Adipocyte (in vitro differentiated cells): ENCODE results near the gene THEM4.

Source experiments
- DNase-seq: peaks from one replicate; pipeline ENCODE4 v3.0.0-alpha.2; 2015; ENCODE audit warnings: low read depth
- H3K27me3 ChIP-seq: replicated peaks from 2 replicates; pipeline ENCODE4 v1.7.0; 2013; ENCODE audit warnings: mild to moderate bottlenecking, low read length, moderate library complexity; ENCODE audit not compliant: control insufficient read depth, insufficient read depth
- H3K36me3 ChIP-seq: 2 replicates; pipeline ENCODE4 v1.7.0; 2013; ENCODE audit warnings: low read length, mild to moderate bottlenecking, moderate library complexity; ENCODE audit not compliant: control insufficient read depth, insufficient read depth, severe bottlenecking
- H3K4me1 ChIP-seq: 2 replicates; pipeline ENCODE4 v1.7.0; 2013; ENCODE audit warnings: mild to moderate bottlenecking, low read length, moderate library complexity; ENCODE audit not compliant: control insufficient read depth, insufficient read depth
- H3K4me3 ChIP-seq: 2 replicates; pipeline ENCODE4 v1.7.0; 2013; ENCODE audit warnings: mild to moderate bottlenecking, low read length, moderate library complexity
- H3K9ac ChIP-seq: 2 replicates; pipeline ENCODE4 v1.7.0; 2013; ENCODE audit warnings: mild to moderate bottlenecking, low read length, moderate library complexity
- H3K9me3 ChIP-seq: 2 replicates; pipeline ENCODE4 v1.7.0; 2013; ENCODE audit warnings: mild to moderate bottlenecking, low read length, moderate library complexity; ENCODE audit not compliant: control insufficient read depth

Gene THEM4

GRCh38 chr1:151944857-151945575, 35.7 kb upstream of the THEM4 start:
- Histone ChIP-seq H3K9ac (no peak overlapping the region), H3K4me1 (peaks cover 60% of the 10 kb centered on the region), H3K27me3 (no peaks in the 10 kb centered on the region), H3K9me3 (no peaks in the 10 kb centered on the region), H3K36me3 (no peaks in the 10 kb centered on the region), H3K4me3 (peak overlapping the region; percentile 19)
- DNase-seq: no peak

- Histone ChIP-seq H3K4me3 (no peak overlapping the region), H3K4me1 (peaks cover 60% of the 10 kb centered on the region), H3K36me3 (no peaks in the 10 kb centered on the region), H3K9ac (no peak overlapping the region), H3K27me3 (no peaks in the 10 kb centered on the region), H3K9me3 (no peaks in the 10 kb centered on the region)
- no peak for DNase-seq
Measured at GRCh38 chr1:151944126-151944856, 35.0 kb upstream of the THEM4 start.

GRCh38 chr1:151943591-151943990, 34.3 kb upstream of the THEM4 start:
- Histone ChIP-seq H3K4me3 (no peak overlapping the region), H3K9me3 (no peaks in the 10 kb centered on the region), H3K4me1 (peaks cover 60% of the 10 kb centered on the region), H3K27me3 (no peaks in the 10 kb centered on the region), H3K9ac (no peak overlapping the region), H3K36me3 (no peaks in the 10 kb centered on the region)
- no peak for DNase-seq

- Histone ChIP-seq H3K9me3 (no peaks in the 10 kb centered on the region), H3K27me3 (no peaks in the 10 kb centered on the region), H3K9ac (no peak overlapping the region), H3K4me3 (no peak overlapping the region), H3K4me1 (peaks cover 60% of the 10 kb centered on the region), H3K36me3 (no peaks in the 10 kb centered on the region)
- DNase-seq: peak; percentile 35
Measured at GRCh38 chr1:151942882-151943281, 33.6 kb upstream of the THEM4 start.

- Histone ChIP-seq H3K9ac (no peak overlapping the region), H3K9me3 (no peaks in the 10 kb centered on the region), H3K27me3 (no peaks in the 10 kb centered on the region)
Measured at GRCh38 chr1:151940541-151940940, 31.2 kb upstream of the THEM4 start.

GRCh38 chr1:151939779-151940178, 30.5 kb upstream of the THEM4 start:
- Histone ChIP-seq H3K4me3 (no peak overlapping the region), H3K9me3 (no peaks in the 10 kb centered on the region), H3K4me1 (peaks cover 42% of the 10 kb centered on the region), H3K27me3 (no peaks in the 10 kb centered on the region), H3K36me3 (no peaks in the 10 kb centered on the region), H3K9ac (no peak overlapping the region)
- no peak for DNase-seq

More at GRCh38 chr1:151940541-151940940, 31.2 kb upstream of the THEM4 start:
- no peak overlapping the region for H3K4me3 ChIP-seq
- peaks cover 49% of the 10 kb centered on the region for H3K4me1 ChIP-seq
- DNase-seq: no peak
- H3K36me3 ChIP-seq: no peaks in the 10 kb centered on the region

GRCh38 chr1:151939141-151939540, 29.8 kb upstream of the THEM4 start:
- no peaks in the 10 kb centered on the region for H3K9me3 ChIP-seq
- no peaks in the 10 kb centered on the region for H3K36me3 ChIP-seq
- no peak overlapping the region for H3K4me3 ChIP-seq
- H3K9ac ChIP-seq: no peak overlapping the region
- DNase-seq: no peak
- no peaks in the 10 kb centered on the region for H3K27me3 ChIP-seq
- peaks cover 35% of the 10 kb centered on the region for H3K4me1 ChIP-seq

GRCh38 chr1:151936653-151937052, 27.3 kb upstream of the THEM4 start:
- no peaks in the 10 kb centered on the region for H3K27me3 ChIP-seq
- DNase-seq: no peak
- no peaks in the 10 kb centered on the region for H3K9me3 ChIP-seq
- no peaks in the 10 kb centered on the region for H3K36me3 ChIP-seq
- peaks cover 17% of the 10 kb centered on the region for H3K4me1 ChIP-seq
- no peak overlapping the region for H3K4me3 ChIP-seq
- peak overlapping the region; percentile 0 for H3K9ac ChIP-seq

GRCh38 chr1:151935894-151936602, 26.7 kb upstream of the THEM4 start:
- no peak for DNase-seq
- no peaks in the 10 kb centered on the region for H3K27me3 ChIP-seq
- no peaks in the 10 kb centered on the region for H3K36me3 ChIP-seq
- H3K4me3 ChIP-seq: no peak overlapping the region
- H3K9ac ChIP-seq: no peak overlapping the region
- H3K9me3 ChIP-seq: no peaks in the 10 kb centered on the region
- peaks cover 11% of the 10 kb centered on the region for H3K4me1 ChIP-seq

- no peak overlapping the region for H3K4me3 ChIP-seq
- no peak for DNase-seq
- no peak overlapping the region for H3K9ac ChIP-seq
- H3K36me3 ChIP-seq: no peaks in the 10 kb centered on the region
- H3K4me1 ChIP-seq: peaks cover 6% of the 10 kb centered on the region
- no peaks in the 10 kb centered on the region for H3K9me3 ChIP-seq
- H3K27me3 ChIP-seq: no peaks in the 10 kb centered on the region
Measured at GRCh38 chr1:151935154-151935553, 25.8 kb upstream of the THEM4 start.

- no peaks in the 10 kb centered on the region for H3K27me3 ChIP-seq
- no peak overlapping the region for H3K9ac ChIP-seq
- no peaks in the 10 kb centered on the region for H3K9me3 ChIP-seq
- peak; percentile 89 for DNase-seq
- H3K36me3 ChIP-seq: no peaks in the 10 kb centered on the region
- H3K4me1 ChIP-seq: peaks cover 6% of the 10 kb centered on the region
- no peak overlapping the region for H3K4me3 ChIP-seq
Measured at GRCh38 chr1:151934048-151934493, 24.8 kb upstream of the THEM4 start.
